ELF-1 (cell line): ENCODE measurements around the gene TSTD1.
"Not testable (repeated sequence)": the region's sequence is repeated elsewhere in the genome, so short reads cannot be mapped to it uniquely, and the experiment has no call there.

Experiments
- DNase-seq: peaks from one replicate; pipeline ENCODE4 v3.0.0-alpha.2; 2016; ENCODE audit warnings: low read depth, low spot score

Gene TSTD1

DNA sequence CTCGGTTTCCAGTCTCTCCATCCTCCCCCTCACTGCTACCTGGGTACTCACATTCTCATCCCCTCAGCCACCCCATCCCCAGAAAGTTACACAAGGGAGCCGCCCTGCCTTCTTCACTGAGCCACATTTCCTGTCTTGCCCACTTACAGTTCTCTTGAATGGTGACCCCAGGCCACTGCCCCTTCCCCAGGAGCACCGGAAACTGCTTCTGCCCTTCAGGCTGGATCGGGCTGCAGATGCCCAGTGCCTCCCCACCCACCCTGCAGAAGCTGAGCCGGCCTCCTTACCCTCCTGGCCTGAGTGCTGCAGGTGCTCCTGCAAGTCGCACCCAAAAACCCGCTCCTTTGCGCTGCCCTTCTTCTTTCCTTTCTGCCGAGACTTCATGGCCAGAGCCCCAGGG lies 30.5 kb upstream of the TSTD1 start:
- DNase-seq, result no peak

DNA sequence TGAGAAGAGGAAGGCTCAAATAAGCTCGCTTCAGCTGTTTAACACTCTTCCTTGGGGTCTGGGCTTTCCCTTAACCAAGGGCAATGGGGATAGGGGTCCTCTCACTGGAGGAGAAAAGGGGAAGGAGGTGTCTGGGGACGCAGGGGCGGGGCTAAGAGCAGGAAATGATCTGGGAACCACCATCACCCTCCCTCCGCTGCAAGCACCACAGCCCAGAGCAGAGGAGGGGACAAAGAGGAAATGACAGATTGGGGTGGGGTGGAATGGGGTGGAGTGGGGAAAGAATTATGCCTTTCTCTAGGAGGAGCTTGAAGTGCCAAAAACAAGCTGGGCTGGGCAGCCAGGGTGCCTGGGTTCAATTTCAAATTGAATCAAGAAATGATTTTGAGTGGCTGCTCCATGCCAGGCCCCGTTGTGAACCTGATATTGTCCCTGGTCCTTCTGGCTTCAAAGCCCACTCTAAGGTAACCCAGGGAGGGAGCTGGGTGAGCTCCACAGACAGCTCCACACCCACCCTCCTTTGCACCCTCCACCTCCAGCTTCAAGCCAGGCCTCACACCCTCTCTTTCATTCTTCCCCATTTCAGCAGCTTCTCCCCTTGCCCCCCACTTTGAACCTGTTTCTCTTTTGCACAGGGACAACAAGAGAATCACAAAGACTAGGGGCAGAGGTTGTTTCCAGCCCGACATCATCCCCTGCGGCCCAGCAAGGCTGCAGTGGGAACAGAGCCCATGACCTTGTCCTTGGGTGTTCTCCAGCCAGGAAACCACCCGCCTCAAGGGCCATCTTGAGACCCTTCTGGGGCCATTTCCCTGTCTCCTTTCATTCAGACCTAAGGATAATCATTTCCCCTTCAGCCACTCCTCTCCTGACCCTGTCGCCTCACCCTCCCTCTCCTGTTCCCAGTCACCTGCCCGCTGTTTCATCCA lies 29.8 kb upstream of the TSTD1 start:
- no peak for DNase-seq

DNA sequence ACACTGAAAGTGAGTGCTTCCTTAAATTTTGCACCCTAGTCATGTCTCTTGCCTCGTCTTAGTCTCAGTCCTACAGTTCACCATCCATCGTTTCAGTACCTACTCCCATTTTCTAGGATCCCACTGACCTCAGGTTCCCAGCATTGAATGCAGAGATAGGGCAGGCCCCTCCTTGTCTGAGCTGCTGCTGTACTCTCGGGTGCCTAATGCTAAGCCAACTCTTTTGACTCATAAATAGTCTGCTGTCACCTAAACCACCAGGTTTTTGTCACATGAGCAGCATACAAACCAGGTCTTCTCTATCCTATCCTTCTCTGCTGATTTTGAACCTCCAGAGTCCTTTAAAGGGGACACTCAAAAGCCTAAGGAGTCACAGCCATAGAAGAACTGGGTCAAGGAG lies 27.9 kb upstream of the TSTD1 start:
- no peak for DNase-seq

DNA sequence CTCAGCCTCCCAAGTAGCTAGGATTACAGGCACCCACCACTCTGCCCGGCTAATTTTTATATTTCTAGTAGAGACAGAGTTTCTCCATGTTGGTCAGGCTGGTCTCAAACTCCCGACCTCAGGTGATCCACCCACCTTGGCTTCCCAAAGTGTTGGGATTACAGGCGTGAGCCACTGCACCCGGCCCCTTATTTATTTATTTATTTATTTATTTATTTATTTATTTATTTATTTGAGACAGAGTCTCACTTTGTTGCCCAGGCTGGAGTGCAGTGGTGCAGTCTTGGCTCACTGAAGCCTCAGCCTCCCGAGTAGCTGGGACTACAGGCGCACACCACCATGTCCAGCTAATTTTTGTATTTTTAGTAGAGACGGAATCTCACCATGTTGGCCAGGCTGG lies 26.9 kb upstream of the TSTD1 start:
- not testable (repeated sequence) for DNase-seq

DNA sequence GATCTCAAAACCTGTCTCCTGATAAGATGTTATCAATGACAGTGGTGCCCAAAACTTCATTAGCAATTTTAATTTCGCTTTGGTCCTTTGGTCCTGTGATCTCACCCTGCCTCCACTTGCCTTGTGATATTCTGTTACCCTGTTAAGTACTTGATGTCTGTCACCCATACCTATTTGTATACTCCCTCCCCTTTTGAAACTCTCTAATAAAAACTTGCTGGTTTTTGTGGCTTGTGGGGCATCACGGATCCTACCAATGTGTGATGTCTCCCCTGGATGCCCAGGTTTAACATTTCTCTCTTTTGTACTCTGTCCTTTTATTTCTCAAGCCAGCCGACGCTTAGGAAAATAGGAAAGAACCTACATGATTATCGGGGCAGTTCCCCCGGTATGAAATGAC lies 25.2 kb upstream of the TSTD1 start:
- not testable (repeated sequence) for DNase-seq

DNA sequence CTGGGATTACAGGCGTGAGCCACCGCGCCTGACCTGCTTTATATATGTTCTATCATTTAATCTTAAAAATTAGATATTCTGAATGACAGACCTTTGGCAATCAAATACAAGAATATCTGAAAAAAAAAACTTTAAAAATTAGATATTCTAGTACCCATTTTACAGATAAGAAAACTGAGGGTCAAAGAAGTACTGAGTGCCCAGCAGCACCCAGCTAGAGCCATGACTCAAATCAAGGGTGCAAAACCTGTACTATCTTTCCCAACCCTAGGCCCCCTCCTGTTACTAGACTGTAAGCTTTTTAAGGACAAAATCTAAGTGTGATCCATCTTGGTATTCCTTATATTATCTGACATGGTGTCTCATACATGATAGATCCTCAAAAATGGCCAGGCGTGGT lies 22.7 kb upstream of the TSTD1 start:
- DNase-seq, result no peak

DNA sequence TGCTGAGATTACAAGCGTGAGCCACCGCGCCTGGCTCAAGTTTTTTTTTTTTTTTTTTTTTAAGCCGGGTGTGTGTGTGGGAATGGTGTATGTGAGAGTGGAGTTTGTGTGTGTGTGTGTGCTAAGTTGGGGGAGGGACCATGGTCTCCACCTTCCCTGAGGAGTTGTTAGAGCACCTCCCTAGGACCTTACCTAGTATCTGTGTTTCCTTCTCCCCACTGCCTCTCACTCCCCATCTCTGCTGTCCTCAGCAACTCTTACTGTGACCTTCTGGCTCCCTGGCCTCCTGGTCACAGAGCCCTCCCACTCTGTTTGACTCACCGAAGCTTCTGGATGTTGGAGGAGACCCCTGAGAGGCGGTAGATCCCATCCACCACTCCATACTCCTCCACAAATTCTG lies 20.5 kb upstream of the TSTD1 start:
- no peak for DNase-seq

DNA sequence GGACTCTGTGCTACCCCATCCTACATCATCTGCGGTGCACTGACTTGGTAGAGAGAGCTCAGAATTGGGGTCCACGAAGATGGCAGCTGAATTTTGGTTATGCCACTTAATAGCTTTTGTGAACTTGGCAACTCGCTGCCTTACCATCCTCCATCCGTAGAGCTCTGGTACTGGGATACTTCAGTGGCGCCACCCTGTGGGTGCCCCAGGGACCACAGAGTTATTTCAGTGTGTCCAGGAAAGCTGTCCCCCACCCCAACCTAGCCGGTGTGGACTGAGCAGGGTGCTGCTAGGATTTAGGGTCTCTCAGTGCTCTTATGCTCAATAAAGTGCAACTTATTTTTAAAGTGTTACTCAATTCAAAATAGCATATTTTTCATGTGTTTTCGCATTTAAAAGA lies 16.0 kb upstream of the TSTD1 start:
- no peak for DNase-seq

DNA sequence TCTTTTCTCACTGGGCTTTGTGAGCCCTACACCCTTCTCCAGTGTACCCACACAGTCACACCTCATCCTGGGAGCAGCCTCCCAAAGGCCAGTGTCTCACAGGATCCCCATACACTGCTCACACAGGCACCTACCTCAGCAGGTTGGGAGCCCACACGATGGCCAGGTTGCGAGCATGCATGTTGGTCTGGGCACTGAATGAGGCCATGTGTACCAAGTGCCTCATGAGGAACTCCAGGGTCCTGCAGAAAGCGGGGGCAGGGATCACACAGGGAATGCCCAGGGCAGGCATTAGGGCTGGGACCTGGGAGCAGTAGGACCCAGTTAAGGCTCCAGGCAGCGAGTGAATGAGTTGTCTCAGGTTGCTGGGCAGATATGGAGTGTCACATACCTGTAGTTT lies 15.5 kb upstream of the TSTD1 start:
- DNase-seq, result no peak

DNA sequence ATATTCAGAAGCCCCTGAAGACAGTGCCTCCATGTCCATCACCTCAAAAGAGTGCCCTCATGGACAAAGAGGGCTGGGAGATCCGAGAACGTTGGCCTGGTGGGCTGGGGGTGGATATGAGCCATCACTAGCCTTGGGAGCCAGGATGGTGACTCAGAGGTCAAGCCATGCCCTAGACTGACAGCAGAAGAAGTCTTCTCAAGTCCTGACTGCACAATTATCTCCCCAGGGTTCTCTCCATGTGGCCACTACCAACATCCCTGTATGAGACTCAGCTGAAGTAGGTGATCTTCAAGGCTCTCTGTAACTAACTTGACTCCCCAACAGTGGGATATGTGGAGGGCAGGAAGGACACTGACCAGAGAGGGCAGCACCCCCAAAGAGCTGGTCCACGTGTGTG lies 14.1 kb upstream of the TSTD1 start:
- DNase-seq, result no peak

DNA sequence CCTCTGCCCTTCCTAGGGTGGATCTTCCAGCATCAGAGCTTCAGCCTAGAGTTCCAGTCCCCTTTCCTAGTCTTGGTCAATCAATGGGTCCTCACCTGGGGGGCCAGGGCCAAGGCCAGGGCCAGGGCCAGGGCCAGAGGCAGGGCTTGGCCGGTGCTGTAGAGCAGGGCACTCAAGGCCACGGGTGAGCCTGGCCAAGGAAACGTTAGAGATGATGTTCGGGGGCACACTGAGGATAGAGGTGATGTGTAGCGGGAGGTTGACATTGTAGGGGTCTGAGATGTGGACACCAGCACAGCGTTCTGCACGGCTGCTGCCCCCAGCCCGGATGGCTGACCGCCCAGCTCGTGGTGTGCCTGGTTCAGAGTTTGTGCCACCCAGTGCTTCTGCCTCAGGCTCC lies 12.5 kb upstream of the TSTD1 start:
- no peak for DNase-seq

DNA sequence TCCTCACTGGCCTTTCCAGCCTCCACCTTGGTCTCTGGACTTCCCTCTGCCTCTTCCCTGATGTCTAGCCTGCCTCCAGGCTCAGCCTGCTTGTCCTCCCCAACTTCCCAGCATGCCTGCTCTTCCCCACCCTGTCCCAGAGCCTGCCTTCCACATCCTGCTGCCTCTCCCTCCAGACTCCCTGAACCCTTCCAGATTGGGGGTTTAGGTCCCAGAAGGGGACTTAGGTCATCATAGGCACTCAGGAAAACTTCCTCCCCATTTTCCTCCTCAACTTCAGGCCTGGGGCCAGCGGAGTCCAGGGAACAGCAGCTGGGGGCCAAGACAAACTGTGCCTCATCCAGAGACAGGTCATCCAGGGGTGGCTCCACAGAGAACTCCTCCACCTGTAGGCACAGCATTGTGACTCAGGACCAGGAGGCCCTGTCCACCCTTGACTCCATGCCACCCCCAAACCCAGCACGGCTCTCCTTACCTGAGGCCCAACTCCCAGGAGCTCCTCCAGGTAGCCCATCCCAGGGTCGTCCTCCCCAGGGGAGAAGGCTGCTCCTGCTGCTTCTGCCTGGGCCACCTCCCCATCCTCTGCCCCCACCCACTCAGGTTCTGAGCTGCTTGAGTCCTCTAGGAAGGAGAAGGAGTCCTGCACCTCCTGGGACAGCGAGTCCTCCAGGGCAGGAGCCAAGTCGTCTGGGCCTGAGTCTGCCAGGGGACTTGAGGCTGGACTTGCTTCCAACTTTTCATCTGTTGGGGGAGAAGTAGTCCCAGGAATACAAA lies 10.4 kb upstream of the TSTD1 start:
- no peak for DNase-seq

DNA sequence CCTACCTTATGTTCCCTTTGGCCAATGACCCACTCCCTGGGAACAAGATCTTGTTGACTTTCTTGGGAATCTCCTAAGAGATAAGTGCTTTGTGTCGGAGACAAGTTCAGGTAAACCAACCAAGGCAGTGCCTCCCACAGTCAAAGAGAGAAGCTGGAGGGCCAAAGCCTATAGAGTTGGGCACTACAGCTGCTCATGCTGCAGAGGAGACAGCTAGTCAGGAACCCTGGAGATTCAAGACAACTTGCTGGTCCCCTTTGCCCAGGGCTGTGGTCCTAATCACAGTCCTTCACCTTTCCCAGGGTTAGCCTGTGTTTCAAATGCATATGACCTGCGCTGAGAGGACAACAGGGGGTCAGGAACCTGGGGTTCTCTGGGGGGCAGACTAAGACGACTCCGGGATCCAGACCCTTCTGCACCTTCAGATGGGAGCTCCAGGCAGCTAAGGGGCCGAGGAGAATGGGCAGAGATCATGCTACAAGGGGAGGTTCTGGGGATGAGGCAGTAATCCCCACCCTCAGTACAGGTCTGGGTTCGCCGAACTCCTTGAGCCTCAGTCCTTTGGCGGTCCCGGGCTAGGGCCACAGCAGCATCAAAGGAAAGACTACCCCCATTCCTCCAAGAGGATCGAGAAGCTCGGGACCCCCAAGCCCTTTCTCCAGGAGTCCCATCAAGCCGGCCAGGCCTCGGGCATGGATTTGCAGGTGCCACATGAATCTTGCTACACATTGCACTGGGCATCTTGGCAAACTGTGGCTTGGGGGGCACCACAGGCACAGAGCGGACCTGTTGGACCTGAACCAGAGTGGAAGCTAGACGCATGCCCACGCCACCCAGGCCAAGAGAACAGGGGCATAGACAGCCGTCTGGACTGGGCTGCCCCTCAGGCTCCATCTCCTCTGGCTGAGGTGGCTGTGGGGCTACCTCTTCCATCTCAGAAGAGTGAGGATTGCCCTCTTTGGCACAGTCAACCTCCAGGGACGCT lies 9.0 kb upstream of the TSTD1 start:
- no peak for DNase-seq

DNA sequence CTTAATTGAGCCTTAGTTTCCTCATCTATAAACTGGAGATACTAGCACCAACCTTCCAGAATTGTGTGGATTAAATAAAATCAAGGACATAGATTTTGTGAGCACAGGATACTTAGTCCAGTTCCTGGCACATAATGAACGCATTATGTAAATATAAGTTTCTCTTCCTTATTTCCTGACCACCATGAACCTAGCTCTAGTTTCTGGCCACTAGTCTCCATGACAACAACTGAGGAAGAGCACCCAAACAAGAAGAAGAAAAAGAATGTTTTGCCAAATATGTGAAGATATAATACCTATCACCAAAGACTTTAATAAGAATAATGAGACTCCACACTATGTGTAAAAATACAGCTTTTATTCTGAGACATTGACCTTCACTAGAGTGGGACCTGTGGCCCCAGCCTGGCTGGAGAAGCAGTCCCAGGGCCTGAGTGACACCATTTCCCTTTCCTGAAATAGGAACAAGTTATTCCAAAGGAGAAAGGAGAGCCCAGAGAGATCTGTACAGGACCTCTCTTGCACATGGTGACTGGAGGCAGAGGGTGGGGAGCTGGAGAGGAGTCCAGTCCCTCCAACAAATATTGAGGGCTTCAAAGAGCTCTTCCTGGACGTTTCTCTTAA lies 8.0 kb upstream of the TSTD1 start:
- no peak for DNase-seq

DNA sequence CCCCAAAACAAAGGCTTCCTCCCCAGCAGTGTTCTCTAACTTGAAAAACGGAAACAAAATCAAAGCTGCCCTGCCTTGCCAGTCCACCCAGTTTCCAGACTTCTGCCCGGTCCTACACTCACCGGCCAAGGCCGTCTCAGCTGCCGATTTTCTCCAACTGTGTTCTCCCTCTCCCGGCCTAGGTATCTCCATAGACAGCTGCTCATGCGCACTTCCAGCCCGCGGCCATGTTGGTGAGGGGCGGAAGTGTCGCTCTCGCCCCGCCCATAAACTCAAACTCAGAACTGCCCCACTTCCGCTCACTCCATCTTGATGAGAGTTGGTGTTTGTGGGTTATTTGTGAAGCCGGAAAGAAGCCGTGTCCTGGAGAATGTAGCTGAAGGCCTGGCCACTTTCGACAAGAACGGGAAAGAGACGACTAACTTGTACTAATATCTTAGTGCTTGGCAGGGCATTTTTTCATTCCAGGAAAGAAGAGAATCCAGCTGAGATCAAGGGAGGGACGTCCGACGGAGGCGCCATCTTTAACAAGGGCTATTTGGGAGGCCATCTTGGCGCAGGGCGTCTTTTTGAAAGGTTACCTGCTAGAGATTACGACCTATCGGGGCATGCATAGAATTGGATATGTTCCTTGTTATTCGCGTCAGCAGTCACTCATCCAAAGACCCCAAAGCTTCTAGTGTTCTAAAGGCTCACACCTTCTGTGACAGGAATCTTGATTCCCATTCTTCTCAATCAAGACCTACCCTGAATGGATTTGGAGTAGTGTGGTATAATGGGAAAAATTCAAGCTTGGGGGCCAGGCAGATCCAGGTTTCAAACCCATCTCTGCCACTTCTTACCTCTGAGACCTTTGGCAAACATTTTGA lies 7.2 kb upstream of the TSTD1 start, which contains the start of gene USF1:
Gene USF1, minus strand, starts transcription at position 242 of the 869 bp plus-strand sequence. CDS start 2,702 bp downstream, outside the sequence.
- DNase-seq, result peak; percentile 99

DNA sequence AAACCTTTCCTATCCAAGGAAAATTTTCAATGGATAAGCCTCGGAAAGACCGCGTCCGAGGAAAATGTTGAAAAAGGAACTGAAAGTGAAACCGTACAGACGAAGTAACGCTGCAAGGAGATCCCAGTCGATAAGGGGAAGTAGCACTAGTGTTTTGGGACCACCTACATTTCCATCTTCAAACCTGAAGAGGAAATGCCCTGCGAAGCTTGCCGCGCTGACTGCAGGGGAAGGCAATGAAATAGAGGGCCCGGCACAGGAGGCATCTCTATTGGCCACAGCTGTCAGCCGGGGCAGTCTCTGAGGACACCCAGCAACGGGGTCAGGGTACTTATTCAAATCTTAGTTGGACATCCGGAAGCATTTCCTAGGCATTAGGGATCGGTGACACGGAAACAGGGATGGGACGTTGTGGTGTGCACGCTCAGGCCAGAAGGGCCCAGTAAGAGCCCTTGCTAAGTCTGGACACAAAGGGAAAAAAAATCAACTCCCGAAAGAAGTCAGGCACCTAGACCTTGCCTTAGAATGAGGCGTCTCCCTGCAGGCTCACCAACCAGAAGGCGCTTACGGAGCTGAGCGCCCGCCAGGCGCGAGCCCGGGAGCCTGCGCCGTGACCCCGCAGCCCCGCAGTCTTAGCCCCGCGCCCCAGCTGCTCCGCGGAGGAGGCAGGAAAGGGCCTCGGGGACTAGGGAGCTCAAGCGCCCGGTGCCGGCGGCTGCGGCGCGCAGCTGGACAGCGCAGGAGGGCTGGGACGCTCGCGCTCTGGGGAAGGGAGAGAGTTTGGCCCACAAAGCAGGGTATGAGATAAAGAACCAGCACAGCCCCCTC lies 6.4 kb upstream of the TSTD1 start:
- DNase-seq, result peak; percentile 75

DNA sequence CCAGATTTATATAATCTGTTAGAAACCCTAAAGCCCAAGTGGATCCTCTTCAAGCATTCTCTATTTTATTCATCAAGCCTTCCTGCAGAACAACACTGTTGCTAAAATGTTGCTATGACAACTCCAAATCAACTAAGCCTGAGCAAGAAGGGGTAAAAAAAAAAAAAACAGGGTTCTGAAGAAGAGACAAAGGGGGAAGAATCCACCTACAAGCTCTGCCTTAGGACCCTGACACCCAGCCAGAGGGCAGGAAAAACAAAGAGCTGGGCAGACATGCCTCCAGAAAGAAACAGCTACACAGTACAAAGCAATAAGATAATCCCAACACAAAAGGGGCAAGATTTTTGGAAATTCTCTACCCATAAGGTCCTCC lies 5.8 kb upstream of the TSTD1 start:
- DNase-seq, result no peak

DNA sequence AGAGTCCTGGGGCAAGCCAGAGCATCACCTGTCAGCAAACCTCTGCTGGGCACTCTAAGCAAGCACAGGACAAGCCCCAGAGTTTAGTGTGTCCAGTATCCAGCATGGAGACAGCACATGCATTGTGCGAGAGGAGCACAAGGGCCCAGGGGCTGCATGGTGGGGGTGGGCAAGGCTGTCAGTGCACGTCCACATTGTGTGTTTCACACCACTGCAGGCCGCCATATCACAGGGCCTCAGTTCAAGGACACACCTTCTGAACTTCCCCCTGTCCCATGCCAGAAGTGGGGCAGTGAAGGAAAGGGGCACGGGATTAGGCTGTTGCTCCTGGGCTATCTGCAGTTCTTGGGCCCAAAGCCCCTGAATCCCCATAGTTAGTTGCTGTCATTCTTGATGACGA lies 782 bp upstream of the TSTD1 start:
- DNase-seq, result no peak

DNA sequence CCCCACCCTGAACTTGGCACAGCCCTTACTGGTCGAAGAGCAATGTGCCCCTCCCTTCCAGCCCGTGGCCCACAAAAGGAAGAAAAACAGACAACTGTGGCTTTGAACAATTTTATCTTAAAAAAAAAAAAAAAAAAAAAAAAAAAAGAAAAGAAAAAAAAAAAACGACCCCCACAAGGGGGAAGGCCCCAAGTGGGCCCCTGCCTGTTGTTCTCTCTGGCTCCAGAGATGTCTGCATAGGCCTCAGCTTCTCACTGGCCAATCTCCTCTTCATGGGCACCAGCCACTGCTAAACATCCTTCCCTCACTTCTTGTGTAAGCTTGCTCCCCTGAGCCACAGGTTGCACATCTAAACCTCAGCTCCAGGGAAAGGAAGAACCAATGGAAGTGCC lies 386 bp upstream of the TSTD1 start:
- no peak for DNase-seq
